HEK293 (cell line): ENCODE results near the gene SAFB.

ENCODE experiments used
- CTCF ChIA-PET: fragments of 350-600 bp; formaldehyde crosslinking; extraction: SDS; loops from one replicate; lab custom pipeline; 2021; ENCODE audit warnings: antibody characterized with exemption; lab: Yijun Ruan, JAX
- POLR2A ChIA-PET: fragments of 300-600 bp; formaldehyde crosslinking; extraction: SDS; loops from one replicate; lab custom pipeline; 2020; ENCODE audit warnings: antibody characterized with exemption, inconsistent platforms; lab: Yijun Ruan, JAX
- H3K27ac ChIP-seq: fragments of 200-500 bp; sonication (Bioruptor generic); 2 replicates; pipeline ENCODE4 v1.5.1; 2014; ENCODE audit warnings: low read depth, low read length, control low read depth, inconsistent platforms; ENCODE audit errors: extremely low read depth
- H3K36me3 ChIP-seq, 2 experiments: fragments of 200-500 bp in 1 of 2; sonication (Bioruptor generic) in 1 of 2; 1 replicate in 1 of 2; 2 replicates in 1 of 2; pipeline ENCODE4 v1.5.1; 2014 to 2017; ENCODE audit warnings: inconsistent platforms in 2 of 2, low read length in 2 of 2; ENCODE audit not compliant: control insufficient read depth in 2 of 2, insufficient read depth in 1 of 2
- H3K4me1 ChIP-seq: fragments of 200-500 bp; sonication (Bioruptor generic); 2 replicates; pipeline ENCODE4 v1.5.1; 2014; ENCODE audit warnings: mild to moderate bottlenecking, low read length, inconsistent platforms; ENCODE audit not compliant: control insufficient read depth, insufficient read depth
- H3K4me3 ChIP-seq: 2 replicates; pipeline ENCODE4 v1.5.1; 2011; ENCODE audit warnings: low read depth, mild to moderate bottlenecking, control low read depth, low read length, moderate library complexity
- H3K9me3 ChIP-seq: fragments of 200-500 bp; sonication (Bioruptor generic); 2 replicates; pipeline ENCODE4 v1.5.1; 2014; ENCODE audit warnings: low read depth, low read length, inconsistent platforms; ENCODE audit not compliant: control insufficient read depth, insufficient read depth
- ATF2 ChIP-seq: fragments of 450-650 bp; formaldehyde crosslinking; IDR thresholded peaks from 2 replicates; pipeline ENCODE4 v1.5.1; 2016; ENCODE audit warnings: missing biosample characterization, missing genetic modification characterization, low read depth
- FEZF1 ChIP-seq: fragments of 450-650 bp; formaldehyde crosslinking; IDR thresholded peaks from 2 replicates; pipeline ENCODE4 v1.5.1; 2016; ENCODE audit warnings: missing biosample characterization, missing genetic modification characterization
- GLIS2 ChIP-seq: fragments of 450-650 bp; formaldehyde crosslinking; IDR thresholded peaks from 2 replicates; pipeline ENCODE4 v1.5.1; 2016; ENCODE audit warnings: missing biosample characterization, missing genetic modification characterization
- SP7 ChIP-seq: fragments of 450-650 bp; formaldehyde crosslinking; IDR thresholded peaks from 2 replicates; pipeline ENCODE4 v1.5.1; 2016; ENCODE audit warnings: missing biosample characterization, missing genetic modification characterization
- ZBTB6 ChIP-seq: fragments of 450-650 bp; formaldehyde crosslinking; IDR thresholded peaks from 2 replicates; pipeline ENCODE4 v1.5.1; 2017; ENCODE audit warnings: missing biosample characterization, missing genetic modification characterization
- ZFHX2 ChIP-seq: fragments of 450-650 bp; formaldehyde crosslinking; conservative IDR thresholded peaks from 2 replicates; pipeline ENCODE4 v1.5.1; 2016; ENCODE audit warnings: missing biosample characterization, missing genetic modification characterization
- ZFP69B ChIP-seq: fragments of 450-650 bp; formaldehyde crosslinking; IDR thresholded peaks from 2 replicates; pipeline ENCODE4 v1.5.1; 2016; ENCODE audit warnings: missing biosample characterization, missing genetic modification characterization
- ZIC2 ChIP-seq: fragments of 450-650 bp; formaldehyde crosslinking; IDR thresholded peaks from 2 replicates; pipeline ENCODE4 v1.5.1; 2016; ENCODE audit warnings: missing biosample characterization, missing genetic modification characterization
- ZNF10 ChIP-seq: fragments of 450-650 bp; formaldehyde crosslinking; IDR thresholded peaks from 2 replicates; pipeline ENCODE4 v1.5.1; 2017; ENCODE audit warnings: missing biosample characterization, missing genetic modification characterization
- ZNF112 ChIP-seq: fragments of 450-650 bp; formaldehyde crosslinking; IDR thresholded peaks from 2 replicates; pipeline ENCODE4 v1.5.0; 2017; ENCODE audit warnings: missing biosample characterization, missing genetic modification characterization
- ZNF221 ChIP-seq: fragments of 450-650 bp; formaldehyde crosslinking; IDR thresholded peaks from 2 replicates; pipeline ENCODE4 v1.5.1; 2017; ENCODE audit warnings: missing biosample characterization, missing genetic modification characterization, borderline replicate concordance
- ZNF23 ChIP-seq: fragments of 450-650 bp; formaldehyde crosslinking; IDR thresholded peaks from 2 replicates; pipeline ENCODE4 v1.5.1; 2016; ENCODE audit warnings: missing biosample characterization, missing genetic modification characterization, borderline replicate concordance
- ZNF274 ChIP-seq, 2 experiments: fragments of 200-500 bp in 1 of 2; fragments of 450-650 bp in 1 of 2; sonication (Bioruptor generic) in 1 of 2; formaldehyde crosslinking in 1 of 2; IDR thresholded peaks; 2 replicates each; pipeline versions ENCODE4 v1.5.1 to v1.6.1; 2014 to 2016; ENCODE audit warnings: borderline replicate concordance in 1 of 2, inconsistent platforms in 1 of 2, low read length in 1 of 2, missing biosample characterization in 1 of 2, missing genetic modification characterization in 1 of 2
- ZNF426 ChIP-seq: fragments of 450-650 bp; formaldehyde crosslinking; IDR thresholded peaks from 2 replicates; pipeline ENCODE4 v1.5.1; 2017; ENCODE audit warnings: missing biosample characterization, missing genetic modification characterization, mild to moderate bottlenecking, inconsistent platforms, moderate library complexity
- ZNF529 ChIP-seq: fragments of 450-650 bp; formaldehyde crosslinking; IDR thresholded peaks from 2 replicates; pipeline ENCODE4 v1.5.1; 2017; ENCODE audit warnings: missing genetic modification characterization, missing biosample characterization; ENCODE audit not compliant: insufficient replicate concordance
- ZNF558 ChIP-seq: fragments of 450-650 bp; formaldehyde crosslinking; IDR thresholded peaks from 2 replicates; pipeline ENCODE4 v1.5.1; 2016; ENCODE audit warnings: missing biosample characterization, missing genetic modification characterization
- ZNF600 ChIP-seq: fragments of 450-650 bp; formaldehyde crosslinking; IDR thresholded peaks from 2 replicates; pipeline ENCODE4 v1.5.1; 2016; ENCODE audit warnings: missing biosample characterization, missing genetic modification characterization
- ZNF626 ChIP-seq: fragments of 450-650 bp; sonication (Bioruptor Pico); formaldehyde crosslinking; IDR thresholded peaks from 2 replicates; pipeline ENCODE4 v1.5.1; 2018; ENCODE audit warnings: missing biosample characterization, missing genetic modification characterization, inconsistent platforms
- ZNF670 ChIP-seq: fragments of 450-650 bp; formaldehyde crosslinking; IDR thresholded peaks from 2 replicates; pipeline ENCODE4 v1.5.1; 2016; ENCODE audit warnings: missing biosample characterization, missing genetic modification characterization, low read depth
- ZNF677 ChIP-seq: fragments of 450-650 bp; IDR thresholded peaks from 2 replicates; pipeline ENCODE4 v1.5.0; 2018; ENCODE audit warnings: missing biosample characterization, mild to moderate bottlenecking, missing genetic modification characterization, moderate library complexity
- ZNF692 ChIP-seq: fragments of 450-650 bp; formaldehyde crosslinking; IDR thresholded peaks from 2 replicates; pipeline ENCODE4 v1.5.1; 2016; ENCODE audit warnings: missing biosample characterization, missing genetic modification characterization
- ZNF792 ChIP-seq: fragments of 450-650 bp; formaldehyde crosslinking; IDR thresholded peaks from 2 replicates; pipeline ENCODE4 v1.5.1; 2016; ENCODE audit warnings: missing biosample characterization, missing genetic modification characterization
- ZSCAN16 ChIP-seq: fragments of 450-650 bp; formaldehyde crosslinking; IDR thresholded peaks from 2 replicates; pipeline ENCODE4 v1.5.1; 2016; ENCODE audit warnings: missing biosample characterization, missing genetic modification characterization

The SAFB gene

GRCh38 chr19:5586300-5587070 is 36.4 kb upstream of the SAFB start:
- Histone ChIP-seq H3K9me3 (no peaks in the 10 kb centered on the region), H3K4me1 (no peaks in the 10 kb centered on the region), H3K36me3 (peaks cover 3 to 77% of the 10 kb centered on the region in 2 experiments; a peak in 2 of 3 replicates), H3K4me3 (no peak overlapping the region), H3K27ac (no peak overlapping the region)
- CTCF ChIA-PET: no interaction called here
- POLR2A ChIA-PET: no interaction called here
- peak; percentile 17; the same call in 1 of the 2 replicates for TF ChIP-seq ZFHX2 (tag by site-specific recombination)
- no peak for TF ChIP-seq ZIC2
- no peak for TF ChIP-seq ZNF112
- TF ChIP-seq ZNF426 (tag by site-specific recombination): no peak
- peak; percentile 93 for TF ChIP-seq ZNF10 (tag by site-specific recombination)
- TF ChIP-seq ZNF274 (IDR thresholded peaks at IDR 0.05; ENCODE audit: low read length): no peak
- TF ChIP-seq ZNF274 (tag by site-specific recombination; IDR thresholded peaks at IDR 0.05; ENCODE audit: borderline replicate concordance): no peak
- TF ChIP-seq ZNF600: no peak
- TF ChIP-seq FEZF1: no peak
- TF ChIP-seq ZSCAN16: no peak
- TF ChIP-seq GLIS2 (tag by site-specific recombination): 0 out of 2 replicates have a peak, but pooled peaks have one; percentile 6
- TF ChIP-seq ZFP69B (tag by site-specific recombination): peak; percentile 40; the same call in 1 of the 2 replicates
- no peak for TF ChIP-seq ZNF529 (tag by site-specific recombination)
- no peak for TF ChIP-seq ZNF626
- no peak for TF ChIP-seq ZBTB6 (tag by site-specific recombination)
- no peak for TF ChIP-seq ZNF677 (tag by site-specific recombination)
- no peak for TF ChIP-seq ZNF792 (tag by site-specific recombination)
- TF ChIP-seq ZNF692 (tag by site-specific recombination): peak; percentile 66; the same call in 1 of the 2 replicates

- CTCF ChIA-PET: no interaction called here
- H3K27ac ChIP-seq: no peak overlapping the region
- H3K4me3 ChIP-seq: no peak overlapping the region
- H3K4me1 ChIP-seq: no peaks in the 10 kb centered on the region
- H3K36me3 ChIP-seq: peaks cover 3 to 79% of the 10 kb centered on the region in 2 experiments; a peak in 2 of 3 replicates
- no peak for TF ChIP-seq ZNF23
- TF ChIP-seq ZNF670 (tag by site-specific recombination): no peak
- TF ChIP-seq ZNF558 (tag by site-specific recombination): no peak
- TF ChIP-seq SP7 (tag by site-specific recombination): no peak
- TF ChIP-seq ZNF221 (tag by site-specific recombination): no peak
- no peak for TF ChIP-seq ATF2 (tag by site-specific recombination)
- H3K9me3 ChIP-seq: no peaks in the 10 kb centered on the region
- POLR2A ChIA-PET: no interaction called here
Observed at GRCh38 chr19:5587071-5587455, 35.8 kb upstream of the SAFB start.
